Measurements from ENCODE around the gene AVPI1.

GRCh38 chr10:97734021-97734420, 47.0 kb upstream of the AVPI1 start:
- TF ChIP-seq CTCF (tag by site-specific recombination; IDR thresholded peaks at IDR 0.05) (no peak), BCL11A (tag by site-specific recombination; IDR thresholded peaks at IDR 0.05; ENCODE audit: low read depth) (no peak), ZNF155 (tag by site-specific recombination; IDR thresholded peaks at IDR 0.05) (no peak), PATZ1 (tag by site-specific recombination; IDR thresholded peaks at IDR 0.05) (no peak)

Data from HEK293 (cell line).